ENCODE results near the gene EXOC6B.

DNA sequence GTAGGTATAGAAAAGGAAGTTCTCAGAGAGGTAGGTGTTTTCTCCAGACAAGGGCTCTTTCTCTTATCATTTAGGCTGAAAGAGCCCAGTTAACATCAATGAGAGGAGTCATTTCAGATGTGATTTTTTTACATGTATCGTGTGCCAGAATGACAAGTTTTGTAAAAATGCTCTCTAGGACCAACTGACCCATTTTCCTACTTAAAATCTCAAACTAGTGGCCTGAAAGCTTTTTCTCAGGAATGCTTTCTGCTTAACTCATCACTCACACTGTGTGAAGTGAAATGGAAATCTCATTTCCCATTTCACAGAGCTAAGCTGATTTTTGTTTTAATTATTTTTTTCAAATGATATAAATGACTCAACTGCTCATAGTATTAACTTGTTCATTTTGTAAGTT is 549.5 kb downstream of the EXOC6B start:
- no peak for TF ChIP-seq POLR2AphosphoS5 (IDR thresholded peaks at IDR 0.05; ENCODE audit: low read depth, low read length)
- no peak for TF ChIP-seq POLR2A (IDR thresholded peaks at IDR 0.05; ENCODE audit: low read depth, low read length)
- no peak for TF ChIP-seq SPI1 (IDR thresholded peaks at IDR 0.05; ENCODE audit: low read depth, low read length)
- no peak for TF ChIP-seq TAF1 (IDR thresholded peaks at IDR 0.05; ENCODE audit: low read depth, low read length)
- no peak for TF ChIP-seq POU2F2 (IDR thresholded peaks at IDR 0.05; ENCODE audit: low read depth, low read length)

Data from GM12891 (cell line).